Liver (tissue), 9 donors: ENCODE measurements around the gene RAD1. TPM values are rescaled to one million over a fixed set of nuclear protein-coding genes. Genes with fewer than 3 reads are reported as not detected.
A peak's percentile ranks its signal among the peaks of the same experiment; 100 is the strongest.

ENCODE experiments used
- DNase-seq: peaks from one replicate; pipeline ENCODE4 v3.0.0-alpha.2; 2017; ENCODE audit warnings: low spot score
- H3K27ac ChIP-seq, 2 donors: one replicate each; pipeline ENCODE4 v1.7.0; 2013; ENCODE audit warnings: inconsistent platforms in 2 of 2, low read length in 2 of 2, control low read depth in 1 of 2, low read depth in 1 of 2, mild to moderate bottlenecking in 1 of 2
- H3K27me3 ChIP-seq, 4 donors: one replicate each; pipeline versions ENCODE4 v1.6.1 to v1.7.0; 2013; ENCODE audit warnings: low read length in 3 of 4, inconsistent platforms in 1 of 4, mild to moderate bottlenecking in 1 of 4, moderate library complexity in 1 of 4; ENCODE audit not compliant: control insufficient read depth in 4 of 4, insufficient read depth in 4 of 4
- H3K36me3 ChIP-seq, 4 donors: one replicate each; pipeline versions ENCODE4 v1.6.1 to v1.7.0; 2013; ENCODE audit warnings: low read length in 3 of 4, mild to moderate bottlenecking in 3 of 4, low read depth in 1 of 4, moderate library complexity in 1 of 4; ENCODE audit not compliant: control insufficient read depth in 4 of 4, insufficient read depth in 3 of 4
- H3K4me1 ChIP-seq, 4 donors: one replicate each; pipeline versions ENCODE4 v1.6.1 to v1.7.0; 2013; ENCODE audit warnings: low read length in 3 of 4, mild to moderate bottlenecking in 3 of 4, moderate library complexity in 1 of 4; ENCODE audit not compliant: control insufficient read depth in 4 of 4, insufficient read depth in 4 of 4
- H3K4me3 ChIP-seq, 3 donors: one replicate each; pipeline versions ENCODE4 v1.6.1 to v1.7.0; 2013; ENCODE audit warnings: low read length in 3 of 3, control low read depth in 1 of 3, low read depth in 1 of 3, mild to moderate bottlenecking in 1 of 3
- H3K9ac ChIP-seq, 2 donors: one replicate each; pipeline ENCODE4 v1.7.0; 2013; ENCODE audit warnings: low read length in 2 of 2, mild to moderate bottlenecking in 2 of 2, moderate library complexity in 2 of 2, control low read depth in 1 of 2, low read depth in 1 of 2
- H3K9me3 ChIP-seq, 4 donors: one replicate each; pipeline versions ENCODE4 v1.6.1 to v1.7.0; 2013; ENCODE audit warnings: low read length in 3 of 4; ENCODE audit not compliant: control insufficient read depth in 4 of 4
- ATF3 ChIP-seq: IDR thresholded peaks from 2 replicates; pipeline ENCODE4 v1.6.1; 2016; ENCODE audit warnings: antibody characterized with exemption
- CTCF ChIP-seq: fragments of 150-350 bp; IDR thresholded peaks from 2 replicates; pipeline ENCODE4 v1.5.1; 2017; ENCODE audit warnings: improper control_type of control experiment, low read depth, low read length; ENCODE audit not compliant: missing input control
- EGR1 ChIP-seq, 2 donors: IDR thresholded peaks; 2 replicates each; pipeline ENCODE4 v1.6.1; 2016 to 2018; ENCODE audit warnings: antibody characterized with exemption in 2 of 2, low read depth in 2 of 2
- FOXA1 ChIP-seq: IDR thresholded peaks from 2 replicates; pipeline ENCODE4 v1.6.1; 2016; ENCODE audit warnings: antibody characterized with exemption
- FOXA2 ChIP-seq: IDR thresholded peaks from 2 replicates; pipeline ENCODE4 v1.6.1; 2016; ENCODE audit warnings: antibody characterized with exemption
- GABPA ChIP-seq, 2 donors: IDR thresholded peaks in 1 of 2; conservative IDR thresholded peaks in 1 of 2; 2 replicates each; pipeline ENCODE4 v1.6.1; 2016; ENCODE audit warnings: antibody characterized with exemption in 2 of 2, mild to moderate bottlenecking in 1 of 2, moderate library complexity in 1 of 2
- HNF4A ChIP-seq, 2 donors: conservative IDR thresholded peaks; 2 replicates each; pipeline ENCODE4 v1.6.1; 2016; ENCODE audit warnings: antibody characterized with exemption in 2 of 2, mild to moderate bottlenecking in 2 of 2
- HNF4G ChIP-seq: IDR thresholded peaks from 2 replicates; pipeline ENCODE4 v1.6.1; 2016; ENCODE audit warnings: antibody characterized with exemption
- JUND ChIP-seq, 2 donors: IDR thresholded peaks; 2 replicates each; pipeline ENCODE4 v1.6.1; 2016; ENCODE audit warnings: antibody characterized with exemption in 2 of 2
- MAX ChIP-seq: IDR thresholded peaks from 2 replicates; pipeline ENCODE4 v1.6.1; 2016; ENCODE audit warnings: antibody characterized with exemption
- NR2F2 ChIP-seq: IDR thresholded peaks from 2 replicates; pipeline ENCODE4 v1.6.1; 2016; ENCODE audit warnings: antibody characterized with exemption
- RAD21 ChIP-seq, 2 donors: IDR thresholded peaks; 2 replicates each; pipeline ENCODE4 v1.6.1; 2016; ENCODE audit warnings: antibody characterized with exemption in 2 of 2, mild to moderate bottlenecking in 2 of 2
- REST ChIP-seq: IDR thresholded peaks from 2 replicates; pipeline ENCODE4 v1.6.1; 2016; ENCODE audit warnings: antibody characterized with exemption, mild to moderate bottlenecking
- RXRA ChIP-seq, 2 donors: IDR thresholded peaks; 2 replicates each; pipeline ENCODE4 v1.6.1; 2017 to 2018; ENCODE audit warnings: antibody characterized with exemption in 2 of 2, mild to moderate bottlenecking in 1 of 2
- SP1 ChIP-seq: IDR thresholded peaks from 2 replicates; pipeline ENCODE4 v1.6.1; 2018; ENCODE audit warnings: antibody characterized with exemption, mild to moderate bottlenecking
- TAF1 ChIP-seq: conservative IDR thresholded peaks from 2 replicates; pipeline ENCODE4 v1.6.1; 2016; ENCODE audit warnings: antibody characterized with exemption, mild to moderate bottlenecking
- YY1 ChIP-seq: IDR thresholded peaks from 2 replicates; pipeline ENCODE4 v1.6.1; 2016; ENCODE audit warnings: antibody characterized with exemption, mild to moderate bottlenecking
- ZBTB33 ChIP-seq: IDR thresholded peaks from 2 replicates; pipeline ENCODE4 v1.6.1; 2016; ENCODE audit warnings: antibody characterized with exemption
- WGBS: extraction: QIAGEN DNeasy Blood & Tissue Kit; methylation state at CpG from one replicate; pipeline ENCODE4 v1.1.7; 2013; 5-methylcytosine and 5-hydroxymethylcytosine counted together
- polyA plus RNA-seq, 2 donors: library from polyadenylated mRNA; stranded (reverse) in 1 of 2; unstranded in 1 of 2; fragments of 200-250 nt in 1 of 2; fragments of >200 nt in 1 of 2; fragmentation: Nextera tagmentation in 1 of 2; extraction: Ambion mirVana in 1 of 2; gene quantifications; one replicate each; pipeline versions ENCODE4 v1.2.1 to v1.2.3, GENCODE V29; 2013 to 2015
- total RNA-seq, 2 donors: library from RNA; depleted of rRNA; stranded (reverse); fragments of >200 nt; gene quantifications; one replicate each; pipeline ENCODE4 v1.2.3, GENCODE V29; 2014
- donor health status: healthy.
- donor health status: healthy.
- donor health status: healthy.
- donor health status: healthy.
- donor health status: healthy.

RAD1 gene
- total and polyA plus RNA-seq, 4 donors = 7.2 to 17.5 (median 9.2) TPM

GRCh38 chr5:34930462-34930844 lies 15.1 kb upstream of the RAD1 start:
- peak overlapping the region; percentile 95 for H3K27ac ChIP-seq
- H3K27me3 ChIP-seq = no peaks in the 10 kb centered on the region
- DNase-seq = no peak
- peak overlapping the region; percentile 63 to 87 for H3K9ac ChIP-seq
- H3K4me3 ChIP-seq = peak overlapping the region; percentile 92 to 96 (median 93)
- peaks cover 3 to 13% (median 7%) of the 10 kb centered on the region in 4 donors for H3K36me3 ChIP-seq
- TF ChIP-seq RAD21 (IDR thresholded peaks at IDR 0.05) = no peak
- no peak for TF ChIP-seq HNF4G
- TF ChIP-seq JUND (IDR thresholded peaks at IDR 0.05) = no peak
- TF ChIP-seq GABPA (IDR thresholded peaks at IDR 0.05 in 1 of 2, conservative IDR thresholded peaks at IDR 0.05 in 1 of 2) = no peak
- TF ChIP-seq TAF1 = no peak
- TF ChIP-seq FOXA2 = no peak
- TF ChIP-seq MAX = no peak
- no peak for TF ChIP-seq RXRA (IDR thresholded peaks at IDR 0.05)
- no peak for TF ChIP-seq FOXA1
- TF ChIP-seq CTCF = no peak
- TF ChIP-seq HNF4A (conservative IDR thresholded peaks at IDR 0.05) = no peak
- no peak for TF ChIP-seq YY1
- TF ChIP-seq EGR1 (IDR thresholded peaks at IDR 0.05; ENCODE audit: low read depth in 2 of 2) = no peak
- no peak for TF ChIP-seq ATF3
- TF ChIP-seq ZBTB33 = no peak
- no peak for TF ChIP-seq NR2F2
- TF ChIP-seq REST = no peak
- TF ChIP-seq SP1 = no peak
- H3K9me3 ChIP-seq = no peaks in the 10 kb centered on the region
- peaks cover 0 to 23% (median 9%) of the 10 kb centered on the region in 4 donors for H3K4me1 ChIP-seq
- WGBS = 1% methylated on average over 3 of the region's 3 CpGs
